HepG2 (cell line): ENCODE measurements around the gene NME1. TPM values are rescaled to one million over a fixed set of nuclear protein-coding genes. Genes with fewer than 3 reads are reported as not detected.

ENCODE experiments used
- ARHGAP35 ChIP-seq: sonication (generic); formaldehyde crosslinking; IDR thresholded peaks from 2 replicates; pipeline ENCODE4 v1.9.0; 2022; ENCODE audit warnings: mild to moderate bottlenecking, inconsistent platforms, moderate library complexity, missing genetic modification reagents, borderline replicate concordance
- CERS6 ChIP-seq: sonication (generic); formaldehyde crosslinking; IDR thresholded peaks from 2 replicates; pipeline ENCODE4 v1.5.0; 2020; ENCODE audit warnings: missing genetic modification reagents
- GTF3A ChIP-seq: sonication (generic); formaldehyde crosslinking; conservative IDR thresholded peaks from 2 replicates; pipeline ENCODE4 v1.4.0; 2020; ENCODE audit warnings: mild to moderate bottlenecking, missing genetic modification reagents
- HDAC6 ChIP-seq: fragments of 200-600 bp; sonication (generic); IDR thresholded peaks from 2 replicates; pipeline ENCODE4 v1.7.0; 2017; ENCODE audit warnings: mild to moderate bottlenecking, antibody characterized with exemption, low read length, low read depth
- KAT7 ChIP-seq: IDR thresholded peaks from 2 replicates; pipeline ENCODE4 v1.6.1; 2018; ENCODE audit warnings: borderline replicate concordance, missing compliant biosample characterization
- KDM4B ChIP-seq: sonication (generic); formaldehyde crosslinking; IDR thresholded peaks from 2 replicates; pipeline ENCODE4 v1.4.0; 2020; ENCODE audit warnings: missing genetic modification reagents
- MXD4 ChIP-seq: IDR thresholded peaks from 2 replicates; pipeline ENCODE4 v1.6.1; 2016; ENCODE audit warnings: mild to moderate bottlenecking, missing biosample characterization, missing genetic modification reagents
- NBN ChIP-seq: fragments of 450-650 bp; conservative IDR thresholded peaks from 2 replicates; pipeline ENCODE4 v1.6.1; 2017
- SMAD1 ChIP-seq: sonication (generic); formaldehyde crosslinking; IDR thresholded peaks from 2 replicates; pipeline ENCODE4 v1.4.0; 2020; ENCODE audit warnings: missing genetic modification reagents, low read depth, mild to moderate bottlenecking, borderline replicate concordance
- SNAI1 ChIP-seq: sonication (generic); formaldehyde crosslinking; IDR thresholded peaks from 2 replicates; pipeline ENCODE4 v1.5.0; 2020; ENCODE audit warnings: mild to moderate bottlenecking, missing genetic modification reagents, borderline replicate concordance
- U2AF1 ChIP-seq: fragments of 200-400 bp; formaldehyde crosslinking; optimal IDR thresholded peaks from 2 replicates; pipeline ENCODE3; 2017; ENCODE audit warnings: mild to moderate bottlenecking, low read depth, low read length
- ZFP41 ChIP-seq: sonication (generic); formaldehyde crosslinking; IDR thresholded peaks from 2 replicates; pipeline ENCODE4 v1.4.0; 2020; ENCODE audit warnings: mild to moderate bottlenecking, missing genetic modification reagents, borderline replicate concordance
- ZGPAT ChIP-seq: IDR thresholded peaks from 2 replicates; pipeline ENCODE4 v1.6.1; 2016; ENCODE audit warnings: mild to moderate bottlenecking
- ZNF160 ChIP-seq: sonication (generic); formaldehyde crosslinking; IDR thresholded peaks from 2 replicates; pipeline ENCODE4 v1.8.0; 2022; ENCODE audit warnings: mild to moderate bottlenecking, inconsistent platforms, missing genetic modification reagents
- ZNF276 ChIP-seq: sonication (generic); formaldehyde crosslinking; IDR thresholded peaks from 2 replicates; pipeline ENCODE4 v1.4.0; 2020; ENCODE audit warnings: mild to moderate bottlenecking, low read depth, missing genetic modification reagents
- ZNF296 ChIP-seq: sonication (generic); formaldehyde crosslinking; conservative IDR thresholded peaks from 2 replicates; pipeline ENCODE4 v1.5.0; 2020; ENCODE audit warnings: mild to moderate bottlenecking, missing genetic modification reagents
- ZNF317 ChIP-seq: sonication (generic); formaldehyde crosslinking; IDR thresholded peaks from 2 replicates; pipeline ENCODE4 v1.5.0; 2020; ENCODE audit warnings: mild to moderate bottlenecking, missing genetic modification reagents
- ZNF329 ChIP-seq: sonication (generic); formaldehyde crosslinking; IDR thresholded peaks from 2 replicates; pipeline ENCODE4 v1.9.0; 2021; ENCODE audit warnings: low read depth, mild to moderate bottlenecking, missing genetic modification reagents
- ZNF501 ChIP-seq: sonication (generic); formaldehyde crosslinking; IDR thresholded peaks from 2 replicates; pipeline ENCODE4 v1.5.1; 2020; ENCODE audit warnings: mild to moderate bottlenecking, moderate library complexity, missing genetic modification reagents
- ZNF547 ChIP-seq: sonication (generic); formaldehyde crosslinking; IDR thresholded peaks from 2 replicates; pipeline ENCODE4 v1.5.1; 2020; ENCODE audit warnings: mild to moderate bottlenecking, missing genetic modification reagents
- ZNF687 ChIP-seq: sonication (generic); formaldehyde crosslinking; IDR thresholded peaks from 2 replicates; pipeline ENCODE4 v1.5.1; 2020; ENCODE audit warnings: mild to moderate bottlenecking, missing genetic modification reagents, moderate library complexity
- polyA plus RNA-seq, 8 experiments: library from polyadenylated mRNA; depleted of rRNA in 3 of 8; stranded (reverse) in 7 of 8; unstranded in 1 of 8; fragments of >200 nt; fragmentation: Illumina TruSeq in 4 of 8; extraction: Trizol in 4 of 8; gene quantifications; 2 replicates each; pipeline versions ENCODE4 v1.2.1 to v1.2.3, GENCODE V29; 2011 to 2016; ENCODE audit warnings: low read depth in 4 of 8, missing spikeins in 1 of 8, mixed read lengths in 1 of 8; ENCODE audit not compliant: insufficient read depth in 1 of 8
- total RNA-seq, 5 experiments: library from RNA; depleted of rRNA; stranded (reverse); fragments of >200 nt; fragmentation: Illumina TruSeq; extraction: Trizol; gene quantifications; 2 replicates each; pipeline ENCODE4 v1.2.3, GENCODE V29; 2016; ENCODE audit warnings: low read depth in 1 of 5

The NME1 gene
- total and polyA plus RNA-seq, 2 of the 13 experiments (the other 11 are each of a cell fraction or from before 2014, with no cell fraction given): 295 to 516 TPM

GRCh38 chr17:51119415-51120356 is 33.7 kb upstream of the NME1 start (continued):
- TF ChIP-seq ZNF329 (CRISPR knock-in tag): 0 out of 2 replicates have a peak, but pooled peaks have one; percentile 28
- TF ChIP-seq ZGPAT: peak; percentile 23; the same call in 1 of the 2 replicates
- no peak for TF ChIP-seq ZNF296
- no peak for TF ChIP-seq ZNF317 (CRISPR knock-in tag)
- TF ChIP-seq ZFP41 (CRISPR knock-in tag): no peak
- TF ChIP-seq CERS6: no peak
- peak; percentile 53; the same call in 1 of the 2 replicates for TF ChIP-seq ZNF547 (CRISPR knock-in tag)
- no peak for TF ChIP-seq NBN
- no peak for TF ChIP-seq GTF3A (CRISPR knock-in tag)
- TF ChIP-seq HDAC6: no peak
- no peak for TF ChIP-seq U2AF1
- TF ChIP-seq SMAD1 (CRISPR knock-in tag): no peak
- TF ChIP-seq ZNF687 (CRISPR knock-in tag): peak; percentile 66; the same call in 1 of the 2 replicates
- no peak for TF ChIP-seq ZNF276 (CRISPR knock-in tag)
- peak; percentile 74; the same call in 1 of the 2 replicates for TF ChIP-seq SNAI1
- TF ChIP-seq ARHGAP35 (CRISPR knock-in tag): no peak
- TF ChIP-seq KAT7: peak; percentile 72; the same call in 1 of the 2 replicates
- TF ChIP-seq MXD4 (CRISPR knock-in tag): 0 out of 2 replicates have a peak, but pooled peaks have one; percentile 20
- TF ChIP-seq KDM4B (CRISPR knock-in tag): no peak
- no peak for TF ChIP-seq ZNF160 (CRISPR knock-in tag)
- 0 out of 2 replicates have a peak, but pooled peaks have one; percentile 16 for TF ChIP-seq ZNF501
